Measurements from ENCODE around the gene DEPDC1B.

- TF ChIP-seq, protein P1, sequence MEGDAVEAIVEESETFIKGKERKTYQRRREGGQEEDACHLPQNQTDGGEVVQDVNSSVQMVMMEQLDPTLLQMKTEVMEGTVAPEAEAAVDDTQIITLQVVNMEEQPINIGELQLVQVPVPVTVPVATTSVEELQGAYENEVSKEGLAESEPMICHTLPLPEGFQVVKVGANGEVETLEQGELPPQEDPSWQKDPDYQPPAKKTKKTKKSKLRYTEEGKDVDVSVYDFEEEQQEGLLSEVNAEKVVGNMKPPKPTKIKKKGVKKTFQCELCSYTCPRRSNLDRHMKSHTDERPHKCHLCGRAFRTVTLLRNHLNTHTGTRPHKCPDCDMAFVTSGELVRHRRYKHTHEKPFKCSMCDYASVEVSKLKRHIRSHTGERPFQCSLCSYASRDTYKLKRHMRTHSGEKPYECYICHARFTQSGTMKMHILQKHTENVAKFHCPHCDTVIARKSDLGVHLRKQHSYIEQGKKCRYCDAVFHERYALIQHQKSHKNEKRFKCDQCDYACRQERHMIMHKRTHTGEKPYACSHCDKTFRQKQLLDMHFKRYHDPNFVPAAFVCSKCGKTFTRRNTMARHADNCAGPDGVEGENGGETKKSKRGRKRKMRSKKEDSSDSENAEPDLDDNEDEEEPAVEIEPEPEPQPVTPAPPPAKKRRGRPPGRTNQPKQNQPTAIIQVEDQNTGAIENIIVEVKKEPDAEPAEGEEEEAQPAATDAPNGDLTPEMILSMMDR (IDR thresholded peaks at IDR 0.05): no peak
- no peak for TF ChIP-seq POLR2A (IDR thresholded peaks at IDR 0.05)
Measured at GRCh38 chr5:60700416-60700757, 421 bp upstream of the DEPDC1B start.
